IMR-90 (cell line): ENCODE measurements around the gene EPPIN. TPM values are rescaled to one million over a fixed set of nuclear protein-coding genes. Genes with fewer than 3 reads are reported as not detected.

Experiments
- ATAC-seq: fragments of 200-7000 bp; cut with Tn5 transposase; 2 replicates; pipeline ENCODE4 v1.9.1; 2020; ENCODE audit warnings: low read depth, mild to moderate bottlenecking, moderate library complexity
- BruUV-seq: library from RNA; stranded (reverse); fragments of 400-500 nt; replicated peaks from 2 replicates; lab custom pipeline; 2021; lab: Mats Ljungman, UMichigan
- CTCF ChIA-PET: fragments of 300-600 bp; formaldehyde crosslinking; extraction: SDS; loops from one replicate; lab custom pipeline; 2021; ENCODE audit warnings: antibody characterized with exemption; lab: Yijun Ruan, JAX
- POLR2A ChIA-PET: fragments of 300-600 bp; sonication (Branson Sonifier 250); formaldehyde crosslinking; loops from one replicate; lab custom pipeline; 2022; ENCODE audit warnings: antibody characterized with exemption; ENCODE audit not compliant: unreplicated experiment; lab: Charles Lee
- DNase-seq: peaks from one replicate; pipeline ENCODE4 v3.0.0; 2013
- H2AFZ ChIP-seq: replicated peaks from 2 replicates; pipeline ENCODE3; 2013; ENCODE audit warnings: low read length, mild to moderate bottlenecking; ENCODE audit not compliant: poor library complexity
- H2AK5ac ChIP-seq: 2 replicates; pipeline ENCODE4 v1.6.1; 2013; ENCODE audit warnings: low read depth, low read length, inconsistent platforms
- H2AK9ac ChIP-seq: replicated peaks from 2 replicates; pipeline ENCODE3; 2013; ENCODE audit warnings: mild to moderate bottlenecking, low read depth, low read length, moderate library complexity; ENCODE audit not compliant: poor library complexity
- H2BK120ac ChIP-seq: 2 replicates; pipeline ENCODE4 v1.6.1; 2013; ENCODE audit warnings: low read depth, low read length, inconsistent platforms
- H2BK15ac ChIP-seq: 3 replicates; pipeline ENCODE4 v1.6.1; 2013; ENCODE audit warnings: low read depth, low read length, inconsistent platforms
- H2BK20ac ChIP-seq: 2 replicates; pipeline ENCODE4 v1.6.1; 2013; ENCODE audit warnings: low read depth, mild to moderate bottlenecking, inconsistent platforms, low read length, moderate library complexity
- H2BK5ac ChIP-seq: 2 replicates; pipeline ENCODE4 v1.6.1; 2013; ENCODE audit warnings: mild to moderate bottlenecking, low read depth, low read length, inconsistent platforms; ENCODE audit not compliant: poor library complexity, severe bottlenecking
- H3K14ac ChIP-seq: replicated peaks from 2 replicates; pipeline ENCODE4 v1.6.1; 2013; ENCODE audit warnings: low read depth, low read length, inconsistent platforms
- H3K18ac ChIP-seq: 2 replicates; pipeline ENCODE4 v1.6.1; 2013; ENCODE audit warnings: low read depth, low read length, control low read depth
- H3K23ac ChIP-seq: 2 replicates; pipeline ENCODE4 v1.6.1; 2013; ENCODE audit warnings: low read depth, low read length, inconsistent platforms
- H3K27ac ChIP-seq: 2 replicates; pipeline ENCODE4 v1.5.1; 2013; ENCODE audit warnings: mild to moderate bottlenecking, control low read depth, low read length; ENCODE audit not compliant: insufficient read depth
- H3K27me3 ChIP-seq: 2 replicates; pipeline ENCODE4 v1.6.1; 2013; ENCODE audit warnings: low read length; ENCODE audit not compliant: control insufficient read depth, insufficient read depth
- H3K36me3 ChIP-seq: 2 replicates; pipeline ENCODE4 v1.6.1; 2013; ENCODE audit warnings: low read length, mixed read lengths; ENCODE audit not compliant: control insufficient read depth, insufficient read depth
- H3K4ac ChIP-seq: 2 replicates; pipeline ENCODE4 v1.6.1; 2013; ENCODE audit warnings: low read depth, low read length, inconsistent platforms
- H3K4me1 ChIP-seq: 2 replicates; pipeline ENCODE4 v1.6.1; 2013; ENCODE audit warnings: low read length, mixed read lengths; ENCODE audit not compliant: control insufficient read depth, insufficient read depth
- H3K4me2 ChIP-seq: 2 replicates; pipeline ENCODE4 v1.6.1; 2013; ENCODE audit warnings: low read depth, mild to moderate bottlenecking, control low read depth, low read length, moderate library complexity
- H3K4me3 ChIP-seq: 2 replicates; pipeline ENCODE4 v1.5.1; 2013; ENCODE audit warnings: low read depth, mild to moderate bottlenecking, control low read depth, low read length, moderate library complexity; ENCODE audit not compliant: insufficient read depth
- H3K56ac ChIP-seq: 2 replicates; pipeline ENCODE4 v1.6.1; 2013; ENCODE audit warnings: low read length, inconsistent platforms; ENCODE audit not compliant: insufficient read depth; ENCODE audit errors: extremely low read depth
- H3K79me1 ChIP-seq, 2 experiments: 2 replicates each; pipeline ENCODE4 v1.6.1; 2013; ENCODE audit warnings: low read length in 2 of 2, inconsistent platforms in 1 of 2, low read depth in 1 of 2
- H3K9ac ChIP-seq: 2 replicates; pipeline ENCODE4 v1.6.1; 2013; ENCODE audit warnings: low read depth, low read length, control low read depth
- H3K9me1 ChIP-seq: 2 replicates; pipeline ENCODE4 v1.6.1; 2013; ENCODE audit warnings: low read length, inconsistent platforms; ENCODE audit not compliant: insufficient read depth
- H3K9me3 ChIP-seq: 2 replicates; pipeline ENCODE4 v1.6.1; 2013; ENCODE audit warnings: low read length; ENCODE audit not compliant: control insufficient read depth, insufficient read depth
- H4K20me1 ChIP-seq: 2 replicates; pipeline ENCODE4 v1.6.1; 2013; ENCODE audit warnings: low read length, inconsistent platforms; ENCODE audit not compliant: insufficient read depth
- H4K5ac ChIP-seq: 2 replicates; pipeline ENCODE4 v1.6.1; 2013; ENCODE audit warnings: mild to moderate bottlenecking, low read depth, low read length, control low read depth
- H4K8ac ChIP-seq, 2 experiments: 2 replicates each; pipeline ENCODE4 v1.6.1; 2013; ENCODE audit warnings: low read depth in 2 of 2, low read length in 2 of 2, control low read depth in 1 of 2, inconsistent platforms in 1 of 2
- H4K91ac ChIP-seq: 2 replicates; pipeline ENCODE4 v1.6.1; 2013; ENCODE audit warnings: low read depth, low read length, inconsistent platforms; ENCODE audit not compliant: insufficient read depth
- CHD1 ChIP-seq: IDR thresholded peaks from 2 replicates; pipeline ENCODE4 v1.6.1; 2012; ENCODE audit warnings: low read depth, low read length, improper control_type of control experiment
- NFE2L2 ChIP-seq: fragments of 150-350 bp; IDR thresholded peaks from 2 replicates; pipeline ENCODE4 v1.6.1; 2016; ENCODE audit warnings: low read depth, mild to moderate bottlenecking, low read length
- RAD21 ChIP-seq: IDR thresholded peaks from 2 replicates; pipeline ENCODE4 v1.6.1; 2012; ENCODE audit warnings: low read length, improper control_type of control experiment
- WGBS, 2 experiments: methylation state at CpG; one replicate each; pipeline versions ENCODE4 v1.1.5 to v1.1.7; 2013; ENCODE audit warnings: missing lambda C conversion rate in 2 of 2; ENCODE audit not compliant: insufficient read length in 1 of 2; ENCODE audit errors: extremely low coverage in 2 of 2; 5-methylcytosine and 5-hydroxymethylcytosine counted together
- dilution Hi-C: fragments of 300-500 bp; cut with HindIII; formaldehyde crosslinking; loops from one replicate; pipeline ENCODE4 v1.14.3; 2018; ENCODE audit warnings: low sequenced_read_pairs; ENCODE audit not compliant: unreplicated experiment
- in situ Hi-C: fragments of 300-500 bp; cut with MboI; formaldehyde crosslinking; loops from 3 replicates; pipeline ENCODE4 v1.14.3; 2019; ENCODE audit warnings: low sequenced_read_pairs, inconsistent platforms, mixed read lengths
- intact Hi-C: fragments of 100-400 bp; cut with micrococcal nuclease; formaldehyde crosslinking; loops from 2 replicates; pipeline ENCODE4 v1.10.0; 2022
- polyA plus RNA-seq, 3 experiments: library from polyadenylated mRNA; depleted of rRNA; stranded (reverse); fragments of >200 nt; gene quantifications; 2 replicates each; pipeline ENCODE4 v1.2.3, GENCODE V29; 2012; ENCODE audit warnings: low replicate concordance in 1 of 3
- total RNA-seq: library from RNA; depleted of rRNA; stranded (reverse); fragments of >200 nt; gene quantifications from 2 replicates; pipeline ENCODE4 v1.2.3, GENCODE V29; 2012
- TF ChIP-seq, protein P1 (sequence below): fragments of 150-350 bp; IDR thresholded peaks from 2 replicates; pipeline ENCODE4 v1.6.1; 2017; ENCODE audit warnings: mild to moderate bottlenecking, antibody characterized with exemption, low read length, low read depth

EPPIN gene
- total and polyA plus RNA-seq, 2 of the 4 experiments (the other 2 are of a cell fraction): not detected

DNA sequence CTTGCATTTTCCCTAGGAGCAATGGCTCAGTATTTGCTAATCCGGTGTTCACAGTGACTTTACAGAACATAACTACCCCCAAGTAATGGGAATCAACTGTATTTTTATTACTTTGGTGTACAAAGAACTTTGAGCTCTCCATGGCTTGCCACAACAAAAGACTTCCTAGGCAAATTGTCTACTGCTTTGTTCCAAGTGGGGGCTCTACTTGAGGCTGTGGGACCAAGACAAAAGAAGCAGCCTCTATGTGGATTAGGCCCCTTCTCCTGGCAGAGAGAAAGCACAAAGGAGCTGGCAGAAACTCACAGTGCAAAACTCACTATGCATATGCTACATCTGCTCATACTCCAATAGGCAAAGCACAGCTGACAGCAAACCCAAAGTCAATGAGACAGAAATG is 31.0 kb upstream of the EPPIN start:
- no peak overlapping the region for H2BK15ac ChIP-seq
- H4K91ac ChIP-seq: no peak overlapping the region
- dilution Hi-C loops: no loop called here
- H2AFZ ChIP-seq: no peak overlapping the region
- no peak overlapping the region for H3K14ac ChIP-seq
- H2BK20ac ChIP-seq: no peak overlapping the region
- H2BK120ac ChIP-seq: no peak overlapping the region
- H3K9me3 ChIP-seq: no peaks in the 10 kb centered on the region
- WGBS, 2 experiments: no CpG with 5 or more reads among the region's 1 CpG
- DNase-seq (no peak), ATAC-seq (no peak)
- no peaks in the 10 kb centered on the region for H3K36me3 ChIP-seq
- no peak overlapping the region for H3K4ac ChIP-seq
- POLR2A ChIA-PET: no interaction called here
- intact Hi-C loops: loop anchor here (5.0 kb wide), 1 partner anchor 266 kb away; no protein-coding TSS in a partner anchor
- TF ChIP-seq CHD1 (no peak), RAD21 (no peak), NFE2L2 (no peak)
- TF ChIP-seq, protein P1, sequence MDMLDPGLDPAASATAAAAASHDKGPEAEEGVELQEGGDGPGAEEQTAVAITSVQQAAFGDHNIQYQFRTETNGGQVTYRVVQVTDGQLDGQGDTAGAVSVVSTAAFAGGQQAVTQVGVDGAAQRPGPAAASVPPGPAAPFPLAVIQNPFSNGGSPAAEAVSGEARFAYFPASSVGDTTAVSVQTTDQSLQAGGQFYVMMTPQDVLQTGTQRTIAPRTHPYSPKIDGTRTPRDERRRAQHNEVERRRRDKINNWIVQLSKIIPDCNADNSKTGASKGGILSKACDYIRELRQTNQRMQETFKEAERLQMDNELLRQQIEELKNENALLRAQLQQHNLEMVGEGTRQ: no peak
- no peak overlapping the region for H2AK5ac ChIP-seq
- CTCF ChIA-PET: no interaction called here
- no peak overlapping the region for H4K5ac ChIP-seq
- H3K4me1 ChIP-seq: no peaks in the 10 kb centered on the region
- no peak overlapping the region for H3K56ac ChIP-seq
- no peaks in the 10 kb centered on the region for H3K9me1 ChIP-seq
- no peak overlapping the region for H3K4me2 ChIP-seq
- no peaks in the 10 kb centered on the region for H3K79me1 ChIP-seq
- H3K27me3 ChIP-seq: no peaks in the 10 kb centered on the region
- in situ Hi-C loops: no loop called here
- no peak overlapping the region for H3K9ac ChIP-seq
- no peak overlapping the region for H3K23ac ChIP-seq
- H4K20me1 ChIP-seq: no peaks in the 10 kb centered on the region
- no TSS peak for BruUV-seq
- H2AK9ac ChIP-seq: no peak overlapping the region
- H3K18ac ChIP-seq: no peak overlapping the region
- no peak overlapping the region for H3K27ac ChIP-seq
- H3K4me3 ChIP-seq: no peak overlapping the region
- H2BK5ac ChIP-seq: no peak overlapping the region
- H4K8ac ChIP-seq: no peak overlapping the region
